Bronchial smooth muscle cell (primary cell): ENCODE results near the gene CTDSPL2. TPM values are rescaled to one million over a fixed set of nuclear protein-coding genes. Genes with fewer than 3 reads are reported as not detected.

Experiments
- total RNA-seq: library from RNA; depleted of rRNA; stranded (reverse); fragments of >200 nt; gene quantifications from 2 replicates; pipeline ENCODE4 v1.2.1, GENCODE V29; 2014

Gene CTDSPL2
- 45.4 and 66.9 TPM in 2 replicates for total RNA-seq

DNA sequence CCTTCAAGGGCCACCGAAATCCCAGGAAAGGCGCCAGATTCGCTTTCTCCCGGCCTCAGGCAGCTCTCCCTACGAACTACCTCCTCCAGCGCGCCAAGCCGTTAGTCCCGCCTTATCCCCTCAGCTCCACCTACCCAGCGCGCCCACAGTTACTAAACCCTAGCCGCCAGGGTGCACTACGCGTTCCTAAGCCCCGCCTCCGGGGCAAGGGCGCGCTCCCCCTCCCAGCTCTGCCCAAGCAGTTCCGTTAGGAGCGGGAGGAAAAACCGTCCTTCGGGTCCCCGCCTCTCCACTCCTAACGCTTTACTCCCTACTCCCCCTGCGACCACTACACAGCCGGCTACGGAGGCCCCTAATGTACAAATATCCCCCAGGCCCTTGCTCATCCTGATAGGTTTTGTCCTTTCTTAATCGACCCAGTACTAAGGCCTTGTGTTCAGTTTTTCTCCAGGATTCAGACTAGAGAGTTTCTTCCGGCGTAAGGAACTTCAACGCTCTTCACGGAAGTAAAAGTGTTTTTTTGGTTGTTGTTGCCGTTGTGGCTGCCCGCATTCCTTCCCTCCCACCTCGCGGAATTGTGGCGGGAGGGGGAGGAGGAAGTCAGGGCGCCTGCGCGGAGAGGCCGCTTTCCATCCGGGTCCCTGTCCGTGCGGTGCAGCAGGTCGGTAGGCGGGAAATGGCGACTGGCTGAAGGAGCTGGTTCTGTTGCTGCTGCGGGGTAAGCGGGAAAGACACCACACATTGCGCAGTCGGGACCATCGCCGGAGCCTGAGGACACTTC is at the start of gene CTDSPL2:
Gene CTDSPL2, plus strand, starts transcription at position 655 of the 781 bp plus-strand sequence. CDS start 31,386 bp downstream, outside the sequence.

DNA sequence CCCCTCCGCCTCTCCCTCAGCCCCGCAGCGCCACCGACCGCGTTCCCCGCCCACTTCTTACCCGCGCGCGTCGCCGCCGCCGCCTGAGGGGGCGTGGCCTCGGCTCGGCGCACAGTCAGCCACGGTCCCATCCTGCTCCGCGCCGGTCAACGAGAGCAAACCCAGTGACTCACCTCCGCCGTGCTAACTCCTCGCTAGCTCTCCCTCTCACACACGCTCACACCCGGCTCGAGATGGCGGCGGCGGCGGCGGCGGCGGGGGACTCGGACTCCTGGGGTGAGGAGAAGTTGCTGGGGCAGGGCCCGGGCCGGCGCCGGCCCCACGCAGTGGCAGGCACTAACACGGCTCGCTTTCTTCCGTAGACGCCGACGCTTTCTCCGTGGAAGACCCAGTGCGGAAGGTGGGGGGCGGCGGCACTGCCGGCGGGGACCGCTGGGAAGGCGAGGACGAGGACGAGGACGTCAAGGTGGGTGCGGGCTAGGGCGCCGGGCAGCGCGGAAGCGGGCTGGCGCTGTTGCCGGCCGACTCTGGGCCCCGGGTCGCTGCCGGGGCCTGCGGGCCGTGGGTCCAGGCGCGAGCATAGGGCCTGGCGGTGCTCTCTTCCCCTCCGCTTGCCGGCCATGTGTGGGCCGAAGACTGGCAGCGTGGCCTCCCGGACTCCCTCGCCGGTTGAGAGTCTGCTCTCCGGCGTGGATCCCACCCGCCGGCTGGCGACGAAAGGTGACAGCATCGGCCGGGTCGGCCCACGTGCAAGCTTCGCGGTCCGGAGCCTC is 109.7 kb downstream of the CTDSPL2 start, which contains the start of gene EIF3J:
Gene EIF3J, plus strand, starts transcription at position 186 of the 773 bp plus-strand sequence. Its CDS starts 48 bp downstream, at position 234.

Other genes with a start within 250 kb of the CTDSPL2 start
- gene FRMD5, start 232.4 kb upstream of the CTDSPL2 start, total RNA-seq: 3.2 and 9.3 TPM in 2 replicates
- gene GOLM2, start 138.9 kb upstream of the CTDSPL2 start, total RNA-seq: 79.2 and 84.0 TPM in 2 replicates
- gene EIF3J, start 109.5 kb downstream of the CTDSPL2 start, total RNA-seq: 13.3 and 18.9 TPM in 2 replicates
- gene SPG11, start 236.0 kb downstream of the CTDSPL2 start, total RNA-seq: 73.0 and 92.3 TPM in 2 replicates